ENCODE data around the gene BAHCC1.

GRCh38 chr17:81471818-81472456, 76.7 kb downstream of the BAHCC1 start:
- TF ChIP-seq CTCF (conservative IDR thresholded peaks at IDR 0.05 in 1 of 2, IDR thresholded peaks at IDR 0.05 in 1 of 2; ENCODE audit: low read depth in 1 of 2, low read length in 2 of 2), result no peak
- TF ChIP-seq EZH2 (IDR thresholded peaks at IDR 0.05; ENCODE audit: low read length, missing control alignments), result no peak
